GM12878 (cell line): ENCODE data around the gene PTGS1. TPM values are rescaled to one million over a fixed set of nuclear protein-coding genes. Genes with fewer than 3 reads are reported as not detected.

ENCODE experiments used
- ATAC-seq: fragments of 200-7000 bp; cut with Tn5 transposase; 3 replicates; pipeline ENCODE4 v1.9.1; 2020; ENCODE audit warnings: mild to moderate bottlenecking, moderate library complexity
- BruUV-seq: library from RNA; stranded (reverse); fragments of 400-500 nt; replicated peaks from 2 replicates; lab custom pipeline; 2021; lab: Mats Ljungman, UMichigan
- CTCF ChIA-PET: fragments of 300-600 bp; sonication (Branson Sonifier 250); formaldehyde crosslinking; extraction: SDS; loops from one replicate; lab custom pipeline; 2021; ENCODE audit warnings: inconsistent platforms; lab: Yijun Ruan, JAX
- POLR2A ChIA-PET: fragments of 350-600 bp; formaldehyde crosslinking; extraction: SDS; loops from one replicate; lab custom pipeline; 2021; ENCODE audit warnings: inconsistent platforms; lab: Charles Lee
- RAD21 ChIA-PET: fragments of 300-600 bp; sonication (Branson Sonifier 250); formaldehyde crosslinking; loops from one replicate; lab custom pipeline; 2023; ENCODE audit warnings: antibody characterized with exemption; ENCODE audit not compliant: unreplicated experiment; lab: Charles Lee
- SMC1A ChIA-PET: fragments of 300-600 bp; sonication (Branson Sonifier 250); formaldehyde crosslinking; loops from one replicate; lab custom pipeline; 2023; ENCODE audit not compliant: unreplicated experiment, uncharacterized antibody; lab: Charles Lee
- DNase-seq: peaks from one replicate; pipeline ENCODE4 v3.0.0-alpha.2; 2011; ENCODE audit warnings: low read depth, low spot score
- FAIRE-seq: peaks from 3 replicates; lab custom pipeline; 2011; peaks lifted over from hg19 to GRCh38; lab: Jason Lieb, UNC
- H2AFZ ChIP-seq: 2 replicates; pipeline ENCODE4 v1.6.0; 2011; ENCODE audit warnings: low read depth, low read length, control low read depth; ENCODE audit not compliant: control insufficient read depth
- H3K27ac ChIP-seq: 2 replicates; pipeline ENCODE4 v1.5.1; 2011; ENCODE audit warnings: control low read depth; ENCODE audit not compliant: control insufficient read depth, insufficient read depth
- H3K27me3 ChIP-seq, 2 experiments: replicated peaks in 1 of 2; 2 replicates each; pipeline versions ENCODE4 v1.6.0 to v1.6.1; 2011; ENCODE audit warnings: low read length in 1 of 2; ENCODE audit not compliant: control insufficient read depth in 2 of 2, insufficient read depth in 2 of 2
- H3K36me3 ChIP-seq, 2 experiments: 2 replicates each; pipeline ENCODE4 v1.5.1; 2011; ENCODE audit warnings: low read length in 1 of 2; ENCODE audit not compliant: control insufficient read depth in 2 of 2, insufficient read depth in 2 of 2
- H3K4me1 ChIP-seq: 2 replicates; pipeline ENCODE4 v1.6.1; 2011; ENCODE audit warnings: mild to moderate bottlenecking, low read length, moderate library complexity, mixed read lengths; ENCODE audit not compliant: control insufficient read depth, insufficient read depth
- H3K4me2 ChIP-seq: 2 replicates; pipeline ENCODE4 v1.6.0; 2011; ENCODE audit warnings: control low read depth; ENCODE audit not compliant: control insufficient read depth, insufficient read depth
- H3K4me3 ChIP-seq: fragments of 200-600 bp; sonication (generic); 2 replicates; pipeline ENCODE4 v1.5.1; 2016
- H3K79me2 ChIP-seq: 2 replicates; pipeline ENCODE4 v1.6.0; 2011; ENCODE audit warnings: low read length; ENCODE audit not compliant: control insufficient read depth, insufficient read depth
- H3K9ac ChIP-seq: 2 replicates; pipeline ENCODE4 v1.8.0; 2011; ENCODE audit warnings: low read length, control low read depth, mixed read lengths; ENCODE audit not compliant: control insufficient read depth, insufficient read depth
- H3K9me3 ChIP-seq: replicated peaks from 3 replicates; pipeline ENCODE4 v1.5.1; 2011; ENCODE audit warnings: mild to moderate bottlenecking, low read length; ENCODE audit not compliant: control insufficient read depth, insufficient read depth
- H4K20me1 ChIP-seq: 2 replicates; pipeline ENCODE4 v1.6.0; 2011; ENCODE audit not compliant: control insufficient read depth, insufficient read depth
- EP300 ChIP-seq, 2 experiments: fragments of 150-350 bp in 1 of 2; IDR thresholded peaks; 2 replicates each; pipeline ENCODE4 v1.6.1; 2011 to 2012; ENCODE audit warnings: low read depth in 2 of 2, low read length in 2 of 2, borderline replicate concordance in 1 of 2, improper control_type of control experiment in 1 of 2, inconsistent platforms in 1 of 2; ENCODE audit not compliant: control insufficient read depth in 1 of 2
- HCFC1 ChIP-seq: fragments of 150-350 bp; IDR thresholded peaks from 2 replicates; pipeline ENCODE4 v1.6.1; 2014; ENCODE audit warnings: low read length
- KAT2A ChIP-seq: conservative IDR thresholded peaks from 2 replicates; pipeline ENCODE4 v1.6.1; 2011; ENCODE audit warnings: low read depth, low read length; ENCODE audit not compliant: control insufficient read depth
- PAX5 ChIP-seq: IDR thresholded peaks from 2 replicates; pipeline ENCODE4 v1.6.1; 2011; ENCODE audit warnings: low read depth, low read length, borderline replicate concordance
- TBL1XR1 ChIP-seq: IDR thresholded peaks from 2 replicates; pipeline ENCODE4 v1.6.1; 2012; ENCODE audit warnings: low read depth, low read length, improper control_type of control experiment
- WGBS: methylation state at CpG from one replicate; pipeline ENCODE4 v1.1.6; 2016; ENCODE audit warnings: low lambda C conversion rate; ENCODE audit not compliant: insufficient replicate concordance, insufficient coverage; ENCODE audit errors: missing lambda C conversion rate; 5-methylcytosine and 5-hydroxymethylcytosine counted together
- in situ Hi-C: fragments of 300-500 bp; cut with MboI; formaldehyde crosslinking; loops from 9 replicates; pipeline ENCODE4 v1.14.3; 2018; ENCODE audit warnings: mixed read lengths
- intact Hi-C: fragments of 100-400 bp; cut with micrococcal nuclease; formaldehyde crosslinking; loops from one replicate; pipeline ENCODE4 v1.14.2; 2022; ENCODE audit not compliant: unreplicated experiment
- polyA plus RNA-seq, 11 experiments: library from polyadenylated mRNA; depleted of rRNA in 4 of 11; unstranded in 6 of 11; stranded (reverse) in 5 of 11; fragments of >200 nt; fragmentation: Nextera tagmentation in 4 of 11; fragmentation: Illumina TruSeq in 1 of 11; extraction: Ambion mirVana in 4 of 11; extraction: Trizol in 1 of 11; gene quantifications; 1 replicate in 1 of 11; 2 replicates in 10 of 11; pipeline versions ENCODE4 v1.2.1 to v1.2.3, GENCODE V29; 2011 to 2016; ENCODE audit warnings: inconsistent platforms in 2 of 11, missing spikeins in 2 of 11, low read depth in 1 of 11
- total RNA-seq, 4 experiments: library from RNA; depleted of rRNA in 3 of 4; stranded (reverse); fragments of >200 nt in 3 of 4; fragmentation: Illumina TruSeq in 1 of 4; extraction: Trizol in 1 of 4; gene quantifications; 2 replicates each; pipeline versions ENCODE4 v1.2.1 to v1.2.3, GENCODE V29; 2013 to 2021
- TF ChIP-seq, protein P1 (sequence below): fragments of 450-650 bp; IDR thresholded peaks from 2 replicates; pipeline ENCODE4 v1.6.1; 2018; ENCODE audit warnings: borderline replicate concordance, mild to moderate bottlenecking; ENCODE audit not compliant: partially characterized antibody

Gene PTGS1
- total and polyA plus RNA-seq, 10 of the 15 experiments (the other 5 are each of a cell fraction or from before 2014, with no cell fraction given) = 0.16 to 2.8 (median 0.96) TPM

- TF ChIP-seq, protein P1, sequence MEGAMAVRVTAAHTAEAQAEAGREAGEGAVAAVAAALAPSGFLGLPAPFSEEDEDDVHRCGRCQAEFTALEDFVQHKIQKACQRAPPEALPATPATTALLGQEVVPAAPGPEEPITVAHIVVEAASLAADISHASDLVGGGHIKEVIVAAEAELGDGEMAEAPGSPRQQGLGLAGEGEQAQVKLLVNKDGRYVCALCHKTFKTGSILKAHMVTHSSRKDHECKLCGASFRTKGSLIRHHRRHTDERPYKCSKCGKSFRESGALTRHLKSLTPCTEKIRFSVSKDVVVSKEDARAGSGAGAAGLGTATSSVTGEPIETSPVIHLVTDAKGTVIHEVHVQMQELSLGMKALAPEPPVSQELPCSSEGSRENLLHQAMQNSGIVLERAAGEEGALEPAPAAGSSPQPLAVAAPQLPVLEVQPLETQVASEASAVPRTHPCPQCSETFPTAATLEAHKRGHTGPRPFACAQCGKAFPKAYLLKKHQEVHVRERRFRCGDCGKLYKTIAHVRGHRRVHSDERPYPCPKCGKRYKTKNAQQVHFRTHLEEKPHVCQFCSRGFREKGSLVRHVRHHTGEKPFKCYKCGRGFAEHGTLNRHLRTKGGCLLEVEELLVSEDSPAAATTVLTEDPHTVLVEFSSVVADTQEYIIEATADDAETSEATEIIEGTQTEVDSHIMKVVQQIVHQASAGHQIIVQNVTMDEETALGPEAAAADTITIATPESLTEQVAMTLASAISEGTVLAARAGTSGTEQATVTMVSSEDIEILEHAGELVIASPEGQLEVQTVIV = no peak
These were observed 54.3 kb downstream of the PTGS1 start (continued) for GRCh38 chr9:122425087-122425486.

DNA sequence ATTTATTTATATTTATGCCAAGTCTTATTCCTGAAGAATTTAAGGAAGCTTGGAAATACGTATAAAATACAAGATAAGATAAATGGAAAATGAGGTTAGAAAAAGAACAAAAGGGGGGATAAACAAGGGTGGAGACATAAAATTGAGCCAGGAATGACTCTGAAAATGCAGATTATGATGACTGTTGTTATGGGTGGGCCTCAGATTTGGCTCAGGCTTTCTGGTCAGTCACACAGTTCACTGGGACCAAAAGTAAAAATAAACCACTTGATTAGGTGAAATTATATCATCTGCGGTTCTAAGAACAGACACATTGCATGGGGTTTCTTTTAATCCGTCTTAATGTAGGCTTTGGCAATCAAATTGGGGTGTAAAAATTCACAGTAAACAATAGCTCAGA is 55.9 kb downstream of the PTGS1 start:
- no peaks in the 10 kb centered on the region for H4K20me1 ChIP-seq
- H3K79me2 ChIP-seq = no peaks in the 10 kb centered on the region
- H3K9me3 ChIP-seq = no peaks in the 10 kb centered on the region; the same call in 2 of the 3 replicates
- no peak for TF ChIP-seq HCFC1
- no peak for TF ChIP-seq EP300 (IDR thresholded peaks at IDR 0.05; ENCODE audit: borderline replicate concordance in 1 of 2, control insufficient read depth in 1 of 2, low read depth in 2 of 2, low read length in 2 of 2)
- TF ChIP-seq KAT2A = no peak
- TF ChIP-seq TBL1XR1 = no peak
- TF ChIP-seq PAX5 = no peak
- no peak overlapping the region for H2AFZ ChIP-seq
- no peak for FAIRE-seq
- ChIA-PET SMC1A (no interaction called here), CTCF (interaction anchor here (1.7 kb wide), 1 partner anchor 328 kb away, joined by 3 read pairs; no protein-coding TSS in a partner anchor), RAD21 (no interaction called here), POLR2A (no interaction called here)
- H3K4me1 ChIP-seq = no peaks in the 10 kb centered on the region
- no peak for ATAC-seq
- no peaks in the 10 kb centered on the region for H3K36me3 ChIP-seq
- no TSS peak for BruUV-seq
- no peak overlapping the region for H3K4me3 ChIP-seq
- in situ Hi-C loops = no loop called here
- intact Hi-C loops = no loop called here
- WGBS = 16% methylated on average over 3 of the region's 3 CpGs
- no peak overlapping the region for H3K27ac ChIP-seq
- H3K4me2 ChIP-seq = no peak overlapping the region
- H3K27me3 ChIP-seq = no peaks in the 10 kb centered on the region
- H3K9ac ChIP-seq = no peak overlapping the region
- DNase-seq = no peak
